ENCODE measurements around the gene CDKL2.
"Not testable (repeated sequence)": the region's sequence is repeated elsewhere in the genome, so short reads cannot be mapped to it uniquely, and the experiment has no call there.

CDKL2 gene

GRCh38 chr4:75547647-75548387, 82.5 kb downstream of the CDKL2 start:
- no peak for DNase-seq

- DNase-seq = no peak
Observed at GRCh38 chr4:75545526-75545925, 84.8 kb downstream of the CDKL2 start.

GRCh38 chr4:75544870-75545269, 85.5 kb downstream of the CDKL2 start:
- no peak for DNase-seq

GRCh38 chr4:75544220-75544619, 86.1 kb downstream of the CDKL2 start:
- DNase-seq = not testable (repeated sequence)

- DNase-seq = no peak
Observed at GRCh38 chr4:75542824-75543223, 87.5 kb downstream of the CDKL2 start.

GRCh38 chr4:75537308-75537707, 93.0 kb downstream of the CDKL2 start:
- not testable (repeated sequence) for DNase-seq

GRCh38 chr4:75533926-75534325, 96.4 kb downstream of the CDKL2 start:
- not testable (repeated sequence) for DNase-seq

GRCh38 chr4:75533339-75533887, 96.9 kb downstream of the CDKL2 start:
- not testable (repeated sequence) for DNase-seq

- DNase-seq = not testable (repeated sequence)
Observed at GRCh38 chr4:75531536-75532143, 98.7 kb downstream of the CDKL2 start.

- DNase-seq = no peak
Observed at GRCh38 chr4:75530556-75531322, 99.6 kb downstream of the CDKL2 start.

All from DMS153 (cell line).